Renal cortex interstitium (tissue), 11 donors: ENCODE measurements around the gene SLC24A3. TPM values are rescaled to one million over a fixed set of nuclear protein-coding genes. Genes with fewer than 3 reads are reported as not detected.
"Not testable (repeated sequence)": the region's sequence is repeated elsewhere in the genome, so short reads cannot be mapped to it uniquely, and the experiment has no call there.

Source experiments
- DNase-seq, 11 donors: peaks; one replicate each; pipeline ENCODE4 v3.0.0-alpha.2; 2013; ENCODE audit warnings: low read depth in 9 of 11, low spot score in 4 of 11; ENCODE audit errors: extremely low read depth in 1 of 11
- polyA plus RNA-seq, 3 donors: library from polyadenylated mRNA; unstranded; fragments of 120-200 nt; gene quantifications; one replicate each; pipeline ENCODE4 v1.2.1, GENCODE V29; 2013; ENCODE audit not compliant: insufficient read length in 3 of 3

SLC24A3 gene
- polyA plus RNA-seq, 3 donors: 3.5 to 5.4 (median 4.8) TPM

- no peak for DNase-seq
Measured at GRCh38 chr20:19750101-19750606, 537.7 kb downstream of the SLC24A3 start.

- no peak for DNase-seq
Measured at GRCh38 chr20:19750907-19751636, 538.6 kb downstream of the SLC24A3 start.

GRCh38 chr20:19754201-19754600, 541.8 kb downstream of the SLC24A3 start:
- not testable (repeated sequence) for DNase-seq

GRCh38 chr20:19756761-19757486, 544.5 kb downstream of the SLC24A3 start:
- no peak for DNase-seq

- DNase-seq: peak; percentile 78 to 97 (median 93)
Measured at GRCh38 chr20:19757487-19758132, 545.2 kb downstream of the SLC24A3 start.

- DNase-seq: no peak
Measured at GRCh38 chr20:19758133-19758500, 545.7 kb downstream of the SLC24A3 start, which contains the start of gene RIN2. TSS of gene RIN2 (plus strand) at chr20:19758258. CDS start at chr20:19889602, 131,344 bp downstream.

GRCh38 chr20:19758501-19759331, 546.3 kb downstream of the SLC24A3 start:
- peak in 8 of 11 donors; percentile 51 to 72 (median 64) for DNase-seq

GRCh38 chr20:19760371-19760721, 547.9 kb downstream of the SLC24A3 start:
- no peak for DNase-seq

GRCh38 chr20:19761326-19761725, 548.9 kb downstream of the SLC24A3 start:
- DNase-seq: no peak

GRCh38 chr20:19761841-19762240, 549.4 kb downstream of the SLC24A3 start:
- DNase-seq: no peak

- DNase-seq: no peak
Measured at GRCh38 chr20:19764207-19764606, 551.8 kb downstream of the SLC24A3 start.

GRCh38 chr20:19765266-19765665, 552.8 kb downstream of the SLC24A3 start:
- no peak for DNase-seq

GRCh38 chr20:19765913-19766312, 553.5 kb downstream of the SLC24A3 start:
- DNase-seq: no peak

- DNase-seq: no peak
Measured at GRCh38 chr20:19767070-19767469, 554.6 kb downstream of the SLC24A3 start.

- DNase-seq: no peak
Measured at GRCh38 chr20:19768325-19768842, 555.9 kb downstream of the SLC24A3 start.

GRCh38 chr20:19769507-19769906, 557.1 kb downstream of the SLC24A3 start:
- no peak for DNase-seq

- no peak for DNase-seq
Measured at GRCh38 chr20:19770375-19770774, 557.9 kb downstream of the SLC24A3 start.

GRCh38 chr20:19771031-19771430, 558.6 kb downstream of the SLC24A3 start:
- no peak for DNase-seq
